Stomach (tissue), 9 donors: Measurements from ENCODE around the gene TMEM120B. TPM values are rescaled to one million over a fixed set of nuclear protein-coding genes. Genes with fewer than 3 reads are reported as not detected.
"Not testable (repeated sequence)": the region's sequence is repeated elsewhere in the genome, so short reads cannot be mapped to it uniquely, and the experiment has no call there.

Experiments
- DNase-seq, 2 donors: peaks; one replicate each; pipeline versions ENCODE4 v3.0.0 to v3.0.0-alpha.2; 2013 to 2019
- H3K27ac ChIP-seq, 5 donors: fragments of 200-600 bp in 4 of 5; sonication (generic) in 4 of 5; one replicate each; pipeline ENCODE4 v1.5.1; 2013 to 2019; ENCODE audit warnings: mild to moderate bottlenecking in 1 of 5, moderate library complexity in 1 of 5
- H3K27me3 ChIP-seq, 3 donors: fragments of 200-600 bp; sonication (generic); one replicate each; pipeline ENCODE4 v1.5.1; 2017 to 2019; ENCODE audit warnings: mixed run types in 1 of 3
- H3K36me3 ChIP-seq, 4 donors: fragments of 200-600 bp; sonication (generic); 1 replicate in 3 of 4; 2 replicates in 1 of 4; pipeline ENCODE4 v1.5.1; 2016 to 2019
- H3K4me1 ChIP-seq, 4 donors: fragments of 200-600 bp; sonication (generic); one replicate each; pipeline ENCODE4 v1.5.1; 2016 to 2019
- H3K4me3 ChIP-seq, 4 donors: fragments of 200-600 bp; sonication (generic) in 3 of 4; one replicate each; pipeline ENCODE4 v1.5.1; 2016 to 2019; ENCODE audit warnings: mild to moderate bottlenecking in 1 of 4
- H3K9me3 ChIP-seq, 4 donors: fragments of 200-600 bp; sonication (generic); one replicate each; pipeline ENCODE4 v1.5.1; 2016 to 2019
- CTCF ChIP-seq, 7 experiments: fragments of 450-650 bp in 4 of 7; fragments of 200-600 bp in 3 of 7; sonication (generic) in 3 of 7; IDR thresholded peaks; one replicate each; pipeline ENCODE4 v1.5.1; 2016 to 2019; ENCODE audit warnings: antibody characterized with exemption in 7 of 7, control low read depth in 2 of 7, mild to moderate bottlenecking in 1 of 7
- EP300 ChIP-seq: sonication (generic); formaldehyde crosslinking; IDR thresholded peaks from one replicate; pipeline ENCODE4 v1.6.1; 2017; ENCODE audit warnings: antibody characterized with exemption
- POLR2A ChIP-seq, 4 donors: fragments of 450-650 bp; IDR thresholded peaks; one replicate each; pipeline ENCODE4 v1.6.1; 2016; ENCODE audit warnings: antibody characterized with exemption in 4 of 4, control low read depth in 2 of 4, mild to moderate bottlenecking in 1 of 4, moderate library complexity in 1 of 4
- POLR2AphosphoS5 ChIP-seq, 3 donors: sonication (generic); formaldehyde crosslinking; IDR thresholded peaks; one replicate each; pipeline ENCODE4 v1.6.1; 2016; ENCODE audit warnings: antibody characterized with exemption in 3 of 3
- WGBS, 5 donors: extraction: QIAGEN DNeasy Blood & Tissue Kit in 3 of 5; methylation state at CpG; one replicate each; pipeline versions ENCODE4 v1.1.5 to v1.1.7; 2013 to 2018; 5-methylcytosine and 5-hydroxymethylcytosine counted together
- intact Hi-C: fragments of 100-400 bp; cut with DNase I; formaldehyde crosslinking; loops from one replicate; pipeline ENCODE4 v1.15.1; 2023; ENCODE audit warnings: low total_unique reads
- polyA plus RNA-seq, 3 donors: library from polyadenylated mRNA; stranded (reverse); fragments of 200-250 nt; gene quantifications; one replicate each; pipeline ENCODE4 v1.2.3, GENCODE V29; 2013
- total RNA-seq, 5 donors: library from RNA; depleted of rRNA; stranded (reverse); fragments of >200 nt; gene quantifications; one replicate each; pipeline versions ENCODE4 v1.1.0 to v1.2.3, GENCODE V29; 2014 to 2016
- donor health status: healthy with polysubstance abuse.
- donor health status: Bipolar disorder and iron deficiency.
- donor health status: healthy.

The TMEM120B gene
- total and polyA plus RNA-seq, 8 donors: 0.58 to 11.6 (median 4.4) TPM

- peak overlapping the region; percentile 48 to 65 (median 56) for H3K4me3 ChIP-seq
- H3K27me3 ChIP-seq: no peaks in the 10 kb centered on the region
- H3K4me1 ChIP-seq: peaks cover 15 to 24% (median 18%) of the 10 kb centered on the region in 4 donors
- peak in 1 of 3 donors; percentile 28 for TF ChIP-seq POLR2AphosphoS5 (IDR thresholded peaks at IDR 0.05)
- TF ChIP-seq POLR2A (IDR thresholded peaks at IDR 0.05): no peak
- TF ChIP-seq EP300: no peak
- WGBS, 5 donors: 22 to 43% (median 31%) methylated on average over 12 of the region's 12 CpGs
- DNase-seq: peak; percentile 68 to 82
- intact Hi-C loops: loop anchor here (10.0 kb wide), 1 partner anchor 48 kb away; the partner anchor contains the start of gene ORAI1
- H3K36me3 ChIP-seq: no peaks in the 10 kb centered on the region
- no peaks in the 10 kb centered on the region for H3K9me3 ChIP-seq
- H3K27ac ChIP-seq: peak overlapping the region; percentile 69 to 86 (median 81)
Measured at GRCh38 chr12:121673013-121673511, 39.5 kb upstream of the TMEM120B start.

GRCh38 chr12:121676190-121676589 lies 36.4 kb upstream of the TMEM120B start:
- TF ChIP-seq POLR2AphosphoS5 (IDR thresholded peaks at IDR 0.05) (no peak), EP300 (no peak)
- intact Hi-C loops: loop anchor here (5.0 to 10.0 kb wide), 2 partner anchors 51 to 124 kb away; partner anchors contain the start of gene ORAI1
- 92 to 100% (median 95%) methylated on average over 5 of the region's 5 CpGs for WGBS, 5 donors
- Histone ChIP-seq H3K4me3 (no peak overlapping the region), H3K27ac (no peak overlapping the region), H3K4me1 (peaks cover 15 to 24% (median 18%) of the 10 kb centered on the region in 4 donors), H3K9me3 (no peaks in the 10 kb centered on the region), H3K36me3 (no peaks in the 10 kb centered on the region), H3K27me3 (no peaks in the 10 kb centered on the region)
- no peak for DNase-seq

- no peaks in the 10 kb centered on the region for H3K27me3 ChIP-seq
- H3K4me3 ChIP-seq: no peak overlapping the region
- no peak overlapping the region for H3K27ac ChIP-seq
- H3K9me3 ChIP-seq: no peaks in the 10 kb centered on the region
- WGBS, 5 donors: 79 to 87% (median 81%) methylated on average over 3 of the region's 3 CpGs
- TF ChIP-seq POLR2AphosphoS5 (IDR thresholded peaks at IDR 0.05) (no peak), POLR2A (IDR thresholded peaks at IDR 0.05) (no peak), EP300 (no peak), CTCF (IDR thresholded peaks at IDR 0.05) (no peak)
- no peak for DNase-seq
- peaks cover 0 to 10% (median 4%) of the 10 kb centered on the region in 4 donors for H3K4me1 ChIP-seq
- intact Hi-C loops: loop anchor here (5.0 to 10.0 kb wide), 2 partner anchors 54 to 126 kb away; partner anchors contain the start of gene ORAI1
- no peaks in the 10 kb centered on the region for H3K36me3 ChIP-seq
Measured at GRCh38 chr12:121678305-121678704, 34.2 kb upstream of the TMEM120B start.

GRCh38 chr12:121678716-121679300 lies 33.7 kb upstream of the TMEM120B start:
- WGBS, 5 donors: 63 to 71% (median 68%) methylated on average over 9 of the region's 9 CpGs
- intact Hi-C loops: loop anchor here (5.0 to 10.0 kb wide), 2 partner anchors 54 to 127 kb away; partner anchors contain the start of gene ORAI1
- H3K4me1 ChIP-seq: peaks cover 0 to 6% (median 2%) of the 10 kb centered on the region in 4 donors
- no peak for DNase-seq
- H3K27ac ChIP-seq: no peak overlapping the region
- no peaks in the 10 kb centered on the region for H3K9me3 ChIP-seq
- TF ChIP-seq CTCF (IDR thresholded peaks at IDR 0.05) (no peak), POLR2AphosphoS5 (IDR thresholded peaks at IDR 0.05) (no peak), EP300 (no peak), POLR2A (IDR thresholded peaks at IDR 0.05) (no peak)
- no peaks in the 10 kb centered on the region for H3K27me3 ChIP-seq
- H3K4me3 ChIP-seq: no peak overlapping the region
- no peaks in the 10 kb centered on the region for H3K36me3 ChIP-seq

- not testable (repeated sequence) for H3K27ac ChIP-seq, H3K9me3 ChIP-seq, DNase-seq, H3K27me3 ChIP-seq, H3K36me3 ChIP-seq, H3K4me3 ChIP-seq, H3K4me1 ChIP-seq
- intact Hi-C loops: loop anchor here (5.0 to 10.0 kb wide), 3 partner anchors 55 to 177 kb away; partner anchors contain the start of gene ORAI1
- 81 to 87% (median 85%) methylated on average over 13 of the region's 13 CpGs for WGBS, 5 donors
Measured at GRCh38 chr12:121679661-121680197, 32.8 kb upstream of the TMEM120B start.
